NCI-H345 treated with DMSO at 0.1 percent for 48 hours (cell line): Measurements from ENCODE around the gene NOD1.
"Not testable (repeated sequence)": the region's sequence is repeated elsewhere in the genome, so short reads cannot be mapped to it uniquely, and the experiment has no call there.

Source experiments
- DNase-seq: peaks from one replicate; lab custom pipeline; 2025; ENCODE audit not compliant: unreplicated experiment; lab: John Stamatoyannopoulos, UW

NOD1 gene

GRCh38 chr7:30478349-30479201 lies at the start of gene NOD1:
Gene NOD1, minus strand, starts transcription at chr7:30478784. Its CDS starts 21,863 bp downstream, at chr7:30456921.
- DNase-seq, result peak; percentile 57

- DNase-seq, result not testable (repeated sequence)
Observed at GRCh38 chr7:30527297-30527696, 48.7 kb upstream of the NOD1 start.

- no peak for DNase-seq
Observed at GRCh38 chr7:30526163-30526562, 47.6 kb upstream of the NOD1 start.

GRCh38 chr7:30525429-30525828 lies 46.8 kb upstream of the NOD1 start:
- no peak for DNase-seq

GRCh38 chr7:30524545-30524944 lies 46.0 kb upstream of the NOD1 start:
- no peak for DNase-seq

- no peak for DNase-seq
Observed at GRCh38 chr7:30523466-30523865, 44.9 kb upstream of the NOD1 start.

GRCh38 chr7:30522159-30522558 lies 43.6 kb upstream of the NOD1 start:
- DNase-seq, result no peak

GRCh38 chr7:30521532-30521931 lies 42.9 kb upstream of the NOD1 start:
- no peak for DNase-seq

- no peak for DNase-seq
Observed at GRCh38 chr7:30519122-30519521, 40.5 kb upstream of the NOD1 start.

- no peak for DNase-seq
Observed at GRCh38 chr7:30515761-30516160, 37.2 kb upstream of the NOD1 start.

- DNase-seq, result no peak
Observed at GRCh38 chr7:30514776-30515175, 36.2 kb upstream of the NOD1 start.

- no peak for DNase-seq
Observed at GRCh38 chr7:30514177-30514576, 35.6 kb upstream of the NOD1 start.

GRCh38 chr7:30513762-30514161 lies 35.2 kb upstream of the NOD1 start:
- DNase-seq, result no peak

GRCh38 chr7:30511973-30512662 lies 33.5 kb upstream of the NOD1 start:
- DNase-seq, result no peak

GRCh38 chr7:30511494-30511893 lies 32.9 kb upstream of the NOD1 start:
- DNase-seq, result no peak

- peak; percentile 9 for DNase-seq
Observed at GRCh38 chr7:30510124-30511075, 31.8 kb upstream of the NOD1 start.

GRCh38 chr7:30509171-30509857 lies 30.7 kb upstream of the NOD1 start:
- not testable (repeated sequence) for DNase-seq

- not testable (repeated sequence) for DNase-seq
Observed at GRCh38 chr7:30507346-30507900, 28.8 kb upstream of the NOD1 start.

GRCh38 chr7:30505174-30505697 lies 26.7 kb upstream of the NOD1 start:
- no peak for DNase-seq
